K562 (cell line): ENCODE measurements around the gene TMEM163. TPM values are rescaled to one million over a fixed set of nuclear protein-coding genes. Genes with fewer than 3 reads are reported as not detected.

ENCODE experiments used
- ATAC-seq: fragments of 200-7000 bp; cut with Tn5 transposase; 3 replicates; pipeline ENCODE4 v1.9.1; 2020; ENCODE audit warnings: moderate library complexity
- BruUV-seq: library from RNA; stranded (reverse); fragments of 400-500 nt; replicated peaks from 2 replicates; lab custom pipeline; 2021; lab: Mats Ljungman, UMichigan
- CTCF ChIA-PET: fragments of 300-600 bp; formaldehyde crosslinking; extraction: SDS; loops from one replicate; lab custom pipeline; 2021; ENCODE audit warnings: low intra/inter-chr PET ratio; lab: Yijun Ruan, JAX
- POLR2A ChIA-PET: fragments of 300-600, 350-650 bp; sonication (Branson Sonifier 250); formaldehyde crosslinking; extraction: SDS; loops from one replicate; lab custom pipeline; 2021; ENCODE audit warnings: antibody characterized with exemption, inconsistent platforms; lab: Yijun Ruan, JAX
- DNase-seq, 4 experiments: peaks; one replicate each; pipeline versions ENCODE4 v3.0.0 to v3.0.0-alpha.2; 2011 to 2018; ENCODE audit warnings: low spot score in 3 of 4, mixed read lengths in 3 of 4; ENCODE audit errors: extremely low read depth in 1 of 4
- FAIRE-seq: peaks from 2 replicates; lab custom pipeline; 2011; peaks lifted over from hg19 to GRCh38; lab: Jason Lieb, UNC
- H2AFZ ChIP-seq: 2 replicates; pipeline ENCODE4 v1.6.0; 2011; ENCODE audit warnings: low read depth, low read length, control low read depth, inconsistent platforms
- H3K27ac ChIP-seq: fragments of 200-600 bp; 3 replicates; pipeline ENCODE4 v1.8.0; 2011; ENCODE audit warnings: low read depth, mild to moderate bottlenecking, control low read depth, inconsistent platforms, low read length, moderate library complexity, mixed read lengths; ENCODE audit errors: extremely low read depth
- H3K27me3 ChIP-seq, 2 experiments: fragments of 300-600 bp in 1 of 2; 2 replicates in 1 of 2; 3 replicates in 1 of 2; pipeline versions ENCODE4 v1.6.0 to v1.8.0; 2011; ENCODE audit warnings: inconsistent platforms in 2 of 2, low read length in 2 of 2, mild to moderate bottlenecking in 1 of 2, mixed read lengths in 1 of 2, moderate library complexity in 1 of 2; ENCODE audit not compliant: control insufficient read depth in 2 of 2, insufficient read depth in 2 of 2
- H3K36me3 ChIP-seq: fragments of 300-600 bp; 3 replicates; pipeline ENCODE4 v1.8.0; 2011; ENCODE audit warnings: mild to moderate bottlenecking, low read length, inconsistent platforms; ENCODE audit not compliant: control insufficient read depth, insufficient read depth
- H3K4me1 ChIP-seq, 2 experiments: fragments of 200-600 bp in 1 of 2; replicated peaks in 1 of 2; 2 replicates in 1 of 2; 3 replicates in 1 of 2; pipeline versions ENCODE4 v1.5.1 to v1.8.0; 2011; ENCODE audit warnings: inconsistent platforms in 2 of 2, low read length in 2 of 2, mild to moderate bottlenecking in 1 of 2, mixed read lengths in 1 of 2, moderate library complexity in 1 of 2; ENCODE audit not compliant: control insufficient read depth in 2 of 2, insufficient read depth in 2 of 2
- H3K4me2 ChIP-seq: 2 replicates; pipeline ENCODE4 v1.6.1; 2011; ENCODE audit warnings: low read length, control low read depth, inconsistent platforms, mixed read lengths; ENCODE audit not compliant: insufficient read depth
- H3K4me3 ChIP-seq: fragments of 200-600 bp; sonication (generic), shearing (Covaris generic); 2 replicates; pipeline ENCODE4 v1.5.1; 2016; ENCODE audit warnings: control low read depth, inconsistent platforms
- H3K79me2 ChIP-seq: fragments of 200-600 bp; 3 replicates; pipeline ENCODE4 v1.8.0; 2011; ENCODE audit warnings: low read length, inconsistent platforms; ENCODE audit not compliant: control insufficient read depth, insufficient read depth
- H3K9ac ChIP-seq, 2 experiments: 2 replicates each; pipeline versions ENCODE4 v1.6.0 to v1.6.1; 2011; ENCODE audit warnings: low read depth in 2 of 2, low read length in 2 of 2, control low read depth in 1 of 2, inconsistent platforms in 1 of 2, mild to moderate bottlenecking in 1 of 2, mixed read lengths in 1 of 2; ENCODE audit not compliant: insufficient read depth in 1 of 2
- H3K9me1 ChIP-seq: one replicate; pipeline ENCODE4 v1.6.0; 2011; ENCODE audit warnings: inconsistent platforms, mild to moderate bottlenecking, low read length, moderate library complexity; ENCODE audit not compliant: control insufficient read depth, insufficient read depth
- H3K9me3 ChIP-seq: replicated peaks from 2 replicates; pipeline ENCODE4 v1.5.1; 2011; ENCODE audit warnings: low read depth, low read length, inconsistent platforms; ENCODE audit not compliant: control insufficient read depth, insufficient read depth
- H4K20me1 ChIP-seq: replicated peaks from 2 replicates; pipeline ENCODE4 v1.6.1; 2011; ENCODE audit warnings: low read length, inconsistent platforms, mixed read lengths; ENCODE audit not compliant: control insufficient read depth, insufficient read depth
- STAT5B ChIP-seq: fragments of 250-450 bp; sonication (Bioruptor Pico); IDR thresholded peaks from 2 replicates; pipeline ENCODE4 v1.8.0; 2021; ENCODE audit warnings: mild to moderate bottlenecking, inconsistent platforms
- WGBS: fragments of 100-300 bp; shearing (Covaris generic); methylation state at CpG from one replicate; pipeline ENCODE4 v1.1.6; 2016; ENCODE audit warnings: low coverage, mixed read lengths; ENCODE audit not compliant: insufficient coverage; ENCODE audit errors: missing lambda C conversion rate; 5-methylcytosine and 5-hydroxymethylcytosine counted together
- in situ Hi-C: fragments of 300-500 bp; cut with MboI; formaldehyde crosslinking; loops from 4 replicates; pipeline ENCODE4 v1.15.0; 2018; ENCODE audit warnings: inconsistent platforms, mixed read lengths
- intact Hi-C: fragments of 100-400 bp; cut with micrococcal nuclease; formaldehyde crosslinking; loops from 2 replicates; pipeline ENCODE4 v1.14.2; 2022
- polyA plus RNA-seq, 8 experiments: library from polyadenylated mRNA; depleted of rRNA in 4 of 8; stranded (reverse) in 5 of 8; unstranded in 3 of 8; fragments of >200 nt; fragmentation: Nextera tagmentation in 2 of 8; fragmentation: Illumina TruSeq in 1 of 8; extraction: Ambion mirVana in 2 of 8; extraction: Trizol in 1 of 8; gene quantifications; 2 replicates each; pipeline versions ENCODE4 v1.2.1 to v1.2.3, GENCODE V29; 2011 to 2014; ENCODE audit warnings: inconsistent platforms in 1 of 8, missing spikeins in 1 of 8
- total RNA-seq, 7 experiments: library from RNA; depleted of rRNA in 6 of 7; stranded (reverse); fragments of >200 nt in 6 of 7; fragmentation: Illumina TruSeq in 2 of 7; extraction: Trizol in 2 of 7; gene quantifications; 2 replicates each; pipeline versions ENCODE4 v1.2.1 to v1.2.3, GENCODE V29; 2011 to 2021; ENCODE audit warnings: low replicate concordance in 1 of 7
- TF ChIP-seq, protein P1 (sequence below), 3 experiments: IDR thresholded peaks in 2 of 3; conservative IDR thresholded peaks in 1 of 3; 2 replicates each; pipeline ENCODE4 v1.5.1; 2011 to 2012; ENCODE audit warnings: low read length in 3 of 3, mild to moderate bottlenecking in 3 of 3, control low read depth in 2 of 3, improper control_type of control experiment in 1 of 3, inconsistent platforms in 1 of 3, low read depth in 1 of 3, mixed read lengths in 1 of 3, moderate library complexity in 1 of 3; ENCODE audit not compliant: insufficient read depth in 2 of 3

Gene TMEM163
- total and polyA plus RNA-seq, 9 of the 15 experiments (the other 6 are each of a cell fraction or from before 2014, with no cell fraction given): 0.04 to 0.68 (median 0.16) TPM; not detected in 3

DNA sequence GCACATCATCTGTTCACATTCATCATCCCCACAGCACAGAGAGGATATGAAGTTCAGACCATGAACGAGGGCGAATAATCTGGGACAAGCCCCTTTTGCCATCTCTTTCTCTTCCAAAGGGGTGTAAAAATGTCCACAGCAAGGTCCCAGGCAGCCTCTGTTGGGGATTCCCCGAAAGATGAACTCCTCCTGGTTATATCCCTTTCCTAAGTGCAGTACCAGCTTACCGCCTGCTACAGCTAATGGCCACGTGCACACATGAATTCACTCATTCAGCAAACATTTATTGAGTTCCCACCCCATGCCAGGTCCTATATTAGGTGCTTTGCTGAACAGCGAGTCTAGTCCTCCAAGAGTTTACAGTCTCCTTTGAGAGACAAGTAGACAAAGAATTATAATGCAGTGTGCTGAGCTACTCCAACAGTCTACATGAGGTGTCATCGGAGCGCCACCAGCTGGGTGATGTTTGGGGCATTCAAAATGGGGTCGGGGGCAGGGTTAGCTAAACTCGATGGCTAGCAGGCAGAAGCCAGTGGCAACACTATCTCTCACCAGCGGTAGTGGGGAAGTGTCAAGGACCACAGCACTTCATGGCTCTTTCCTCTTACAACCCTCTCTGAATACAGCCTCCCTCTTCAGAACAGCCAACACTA is 228.9 kb downstream of the TMEM163 start:
- no TSS peak for BruUV-seq
- CTCF ChIA-PET: no interaction called here
- TF ChIP-seq STAT5B (CRISPR knock-in tag): no peak
- TF ChIP-seq, protein P1, sequence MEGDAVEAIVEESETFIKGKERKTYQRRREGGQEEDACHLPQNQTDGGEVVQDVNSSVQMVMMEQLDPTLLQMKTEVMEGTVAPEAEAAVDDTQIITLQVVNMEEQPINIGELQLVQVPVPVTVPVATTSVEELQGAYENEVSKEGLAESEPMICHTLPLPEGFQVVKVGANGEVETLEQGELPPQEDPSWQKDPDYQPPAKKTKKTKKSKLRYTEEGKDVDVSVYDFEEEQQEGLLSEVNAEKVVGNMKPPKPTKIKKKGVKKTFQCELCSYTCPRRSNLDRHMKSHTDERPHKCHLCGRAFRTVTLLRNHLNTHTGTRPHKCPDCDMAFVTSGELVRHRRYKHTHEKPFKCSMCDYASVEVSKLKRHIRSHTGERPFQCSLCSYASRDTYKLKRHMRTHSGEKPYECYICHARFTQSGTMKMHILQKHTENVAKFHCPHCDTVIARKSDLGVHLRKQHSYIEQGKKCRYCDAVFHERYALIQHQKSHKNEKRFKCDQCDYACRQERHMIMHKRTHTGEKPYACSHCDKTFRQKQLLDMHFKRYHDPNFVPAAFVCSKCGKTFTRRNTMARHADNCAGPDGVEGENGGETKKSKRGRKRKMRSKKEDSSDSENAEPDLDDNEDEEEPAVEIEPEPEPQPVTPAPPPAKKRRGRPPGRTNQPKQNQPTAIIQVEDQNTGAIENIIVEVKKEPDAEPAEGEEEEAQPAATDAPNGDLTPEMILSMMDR (IDR thresholded peaks at IDR 0.05 in 2 of 3, conservative IDR thresholded peaks at IDR 0.05 in 1 of 3; ENCODE audit: insufficient read depth in 2 of 3, low read depth in 1 of 3, low read length in 3 of 3): 0 out of 6 replicates have a peak, but pooled peaks of 1 of the 3 experiments have one; percentile 3
- TF ChIP-seq, all 486 proteins: peak for 1
- FAIRE-seq: no peak
- in situ Hi-C loops (loop anchor here (10.0 kb wide), 1 partner anchor 985 kb away; no protein-coding TSS in a partner anchor), intact Hi-C loops (no loop called here)
- Histone ChIP-seq H4K20me1 (no peaks in the 10 kb centered on the region), H3K4me3 (no peak overlapping the region), H3K4me1 (no peaks in the 10 kb centered on the region), H3K9ac (no peak overlapping the region), H3K9me1 (no peaks in the 10 kb centered on the region), H3K27ac (no peak overlapping the region), H3K9me3 (no peaks in the 10 kb centered on the region), H3K36me3 (no peaks in the 10 kb centered on the region), H3K79me2 (no peaks in the 10 kb centered on the region), H3K4me2 (no peak overlapping the region), H3K27me3 (peaks cover 19 to 36% of the 10 kb centered on the region in 2 experiments; a peak in 4 of 5 replicates), H2AFZ (no peak overlapping the region)
- 0% methylated on average over 11 of the region's 11 CpGs for WGBS
- POLR2A ChIA-PET: interaction anchor here (0.6 to 0.7 kb wide), 2 partner anchors 16 to 1041 kb away, joined by 3 to 4 read pairs; partner anchors contain the start of genes R3HDM1 and ZRANB3
- no peak for DNase-seq
- no peak; the same call in 2 of the 3 replicates for ATAC-seq
